GM12878 (cell line): ENCODE data around the gene CLBA1. TPM values are rescaled to one million over a fixed set of nuclear protein-coding genes. Genes with fewer than 3 reads are reported as not detected.
A peak's percentile ranks its signal among the peaks of the same experiment; 100 is the strongest.

Source experiments
- ASH2L ChIP-seq: fragments of 300-600, 200-600 bp; sonication (generic); IDR thresholded peaks from 2 replicates; pipeline ENCODE4 v1.6.1; 2017; ENCODE audit warnings: low read depth, mild to moderate bottlenecking, borderline replicate concordance
- BACH1 ChIP-seq: fragments of 450-650 bp; IDR thresholded peaks from 2 replicates; pipeline ENCODE4 v1.6.1; 2017; ENCODE audit warnings: mild to moderate bottlenecking, borderline replicate concordance
- CEBPB ChIP-seq, 2 experiments: fragments of 150-350 bp in 1 of 2; IDR thresholded peaks; 2 replicates each; pipeline ENCODE4 v1.6.1; 2012 to 2014; ENCODE audit warnings: low read depth in 2 of 2, low read length in 2 of 2, borderline replicate concordance in 1 of 2, inconsistent platforms in 1 of 2
- CHD1 ChIP-seq: IDR thresholded peaks from 2 replicates; pipeline ENCODE4 v1.6.1; 2012; ENCODE audit warnings: low read depth, low read length, improper control_type of control experiment
- FOXK2 ChIP-seq: fragments of 450-650 bp; IDR thresholded peaks from 2 replicates; pipeline ENCODE4 v1.6.1; 2017; ENCODE audit warnings: mild to moderate bottlenecking, moderate library complexity
- MEF2B ChIP-seq: fragments of 450-650 bp; IDR thresholded peaks from 2 replicates; pipeline ENCODE4 v1.6.1; 2018; ENCODE audit warnings: mild to moderate bottlenecking, moderate library complexity; ENCODE audit not compliant: partially characterized antibody, poor library complexity, severe bottlenecking
- NFXL1 ChIP-seq: fragments of 450-650 bp; IDR thresholded peaks from 2 replicates; pipeline ENCODE4 v1.6.1; 2017; ENCODE audit warnings: antibody characterized with exemption, mild to moderate bottlenecking, borderline replicate concordance
- SMAD5 ChIP-seq: IDR thresholded peaks from 2 replicates; pipeline ENCODE4 v1.6.1; 2016; ENCODE audit warnings: antibody characterized with exemption, low read depth
- SPI1 ChIP-seq: IDR thresholded peaks from 2 replicates; pipeline ENCODE4 v1.6.1; 2011; ENCODE audit warnings: low read depth, mild to moderate bottlenecking, low read length, moderate library complexity, borderline replicate concordance; ENCODE audit not compliant: insufficient read depth
- SREBF1 ChIP-seq: IDR thresholded peaks from 2 replicates; pipeline ENCODE4 v1.6.1; 2012; ENCODE audit warnings: mild to moderate bottlenecking, low read length
- TARDBP ChIP-seq: IDR thresholded peaks from 2 replicates; pipeline ENCODE4 v1.6.1; 2016; ENCODE audit warnings: borderline replicate concordance
- TBL1XR1 ChIP-seq: IDR thresholded peaks from 2 replicates; pipeline ENCODE4 v1.6.1; 2012; ENCODE audit warnings: low read depth, low read length, improper control_type of control experiment
- YY1 ChIP-seq: IDR thresholded peaks from 2 replicates; pipeline ENCODE4 v1.6.1; 2011; ENCODE audit warnings: low read depth, mild to moderate bottlenecking, low read length
- polyA plus RNA-seq, 11 experiments: library from polyadenylated mRNA; depleted of rRNA in 4 of 11; unstranded in 6 of 11; stranded (reverse) in 5 of 11; fragments of >200 nt; fragmentation: Nextera tagmentation in 4 of 11; fragmentation: Illumina TruSeq in 1 of 11; extraction: Ambion mirVana in 4 of 11; extraction: Trizol in 1 of 11; gene quantifications; 1 replicate in 1 of 11; 2 replicates in 10 of 11; pipeline versions ENCODE4 v1.2.1 to v1.2.3, GENCODE V29; 2011 to 2016; ENCODE audit warnings: inconsistent platforms in 2 of 11, missing spikeins in 2 of 11, low read depth in 1 of 11
- total RNA-seq, 4 experiments: library from RNA; depleted of rRNA in 3 of 4; stranded (reverse); fragments of >200 nt in 3 of 4; fragmentation: Illumina TruSeq in 1 of 4; extraction: Trizol in 1 of 4; gene quantifications; 2 replicates each; pipeline versions ENCODE4 v1.2.1 to v1.2.3, GENCODE V29; 2013 to 2021
- TF ChIP-seq, protein P1 (sequence below): fragments of 450-650 bp; IDR thresholded peaks from 2 replicates; pipeline ENCODE4 v1.6.1; 2014; ENCODE audit warnings: mild to moderate bottlenecking
- TF ChIP-seq, protein P2 (sequence below): fragments of 450-650 bp; formaldehyde crosslinking; IDR thresholded peaks from 2 replicates; pipeline ENCODE4 v1.4.0; 2020; ENCODE audit warnings: mild to moderate bottlenecking, moderate library complexity
- TF ChIP-seq, protein P3 (sequence below): IDR thresholded peaks from 2 replicates; pipeline ENCODE4 v1.6.1; 2012; ENCODE audit warnings: mild to moderate bottlenecking, low read depth, low read length
- TF ChIP-seq, protein P4 (sequence below): fragments of 450-650 bp; IDR thresholded peaks from 2 replicates; pipeline ENCODE4 v1.6.1; 2017; ENCODE audit warnings: borderline replicate concordance
- TF ChIP-seq, protein P5 (sequence below): fragments of 450-650 bp; IDR thresholded peaks from 2 replicates; pipeline ENCODE4 v1.6.1; 2016; ENCODE audit warnings: mild to moderate bottlenecking

CLBA1 gene
- total and polyA plus RNA-seq, 10 of the 15 experiments (the other 5 are each of a cell fraction or from before 2014, with no cell fraction given): 0.07 to 1.1 (median 0.62) TPM; not detected in 1

DNA sequence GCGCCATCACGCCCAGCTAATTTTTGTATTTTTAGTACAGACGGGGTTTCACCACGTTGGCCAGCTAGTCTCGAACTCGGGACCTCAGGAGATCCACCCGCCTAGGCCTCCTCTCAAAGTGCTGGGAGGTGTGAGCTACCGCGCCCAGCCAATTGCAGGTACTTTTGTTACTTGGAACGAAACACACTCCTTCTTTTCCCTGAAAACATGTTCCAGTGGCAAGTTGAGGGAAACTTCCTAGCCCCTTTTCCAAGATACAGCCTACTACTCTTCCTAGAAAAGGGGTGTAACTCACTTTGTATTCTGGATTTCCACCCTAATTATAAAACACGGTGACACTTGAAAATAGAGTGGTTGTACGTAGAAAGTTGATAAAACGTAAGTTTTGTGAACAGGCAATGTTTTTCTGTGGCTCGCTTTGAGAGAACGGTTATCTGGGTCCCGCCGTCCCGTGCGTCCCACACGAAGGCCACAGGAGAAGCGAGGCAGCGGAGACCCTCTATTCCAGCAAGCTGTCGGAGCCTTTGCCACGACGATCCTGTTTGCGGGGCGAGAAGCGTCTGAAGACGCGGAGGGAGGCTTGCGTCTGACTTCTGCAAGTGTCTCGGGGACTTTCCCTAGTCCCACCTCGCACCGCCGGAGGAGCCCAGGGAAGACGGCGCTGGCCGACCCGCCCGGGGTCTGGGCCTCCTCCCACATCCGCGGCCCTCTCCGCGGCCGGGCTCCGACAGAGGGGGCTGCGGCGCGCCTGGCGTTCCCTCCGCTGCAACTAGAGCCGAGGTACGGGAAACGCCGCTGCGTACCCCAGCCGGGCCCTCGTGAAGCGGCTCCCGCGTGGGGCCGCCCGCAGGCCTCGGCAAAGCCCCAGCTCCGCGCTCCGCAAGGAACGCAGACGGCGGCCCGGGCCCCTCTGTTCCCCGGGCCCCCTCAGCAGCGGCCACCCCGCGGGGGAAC is 34.5 kb downstream of the CLBA1 start (continued):
- TF ChIP-seq ASH2L (no peak), SMAD5 (0 out of 2 replicates have a peak, but pooled peaks have one; percentile 25), FOXK2 (no peak), BACH1 (peak; percentile 54; the same call in 1 of the 2 replicates), CEBPB (IDR thresholded peaks at IDR 0.05; ENCODE audit: borderline replicate concordance in 1 of 2, low read depth in 2 of 2, low read length in 2 of 2) (no peak), MEF2B (no peak), CHD1 (no peak), NFXL1 (no peak), TARDBP (no peak), SPI1 (no peak), SREBF1 (no peak), TBL1XR1 (no peak), YY1 (peak; percentile 27; the same call in 1 of the 2 replicates)
- TF ChIP-seq, protein P1, sequence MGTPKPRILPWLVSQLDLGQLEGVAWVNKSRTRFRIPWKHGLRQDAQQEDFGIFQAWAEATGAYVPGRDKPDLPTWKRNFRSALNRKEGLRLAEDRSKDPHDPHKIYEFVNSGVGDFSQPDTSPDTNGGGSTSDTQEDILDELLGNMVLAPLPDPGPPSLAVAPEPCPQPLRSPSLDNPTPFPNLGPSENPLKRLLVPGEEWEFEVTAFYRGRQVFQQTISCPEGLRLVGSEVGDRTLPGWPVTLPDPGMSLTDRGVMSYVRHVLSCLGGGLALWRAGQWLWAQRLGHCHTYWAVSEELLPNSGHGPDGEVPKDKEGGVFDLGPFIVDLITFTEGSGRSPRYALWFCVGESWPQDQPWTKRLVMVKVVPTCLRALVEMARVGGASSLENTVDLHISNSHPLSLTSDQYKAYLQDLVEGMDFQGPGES: no peak
- TF ChIP-seq, protein P2, sequence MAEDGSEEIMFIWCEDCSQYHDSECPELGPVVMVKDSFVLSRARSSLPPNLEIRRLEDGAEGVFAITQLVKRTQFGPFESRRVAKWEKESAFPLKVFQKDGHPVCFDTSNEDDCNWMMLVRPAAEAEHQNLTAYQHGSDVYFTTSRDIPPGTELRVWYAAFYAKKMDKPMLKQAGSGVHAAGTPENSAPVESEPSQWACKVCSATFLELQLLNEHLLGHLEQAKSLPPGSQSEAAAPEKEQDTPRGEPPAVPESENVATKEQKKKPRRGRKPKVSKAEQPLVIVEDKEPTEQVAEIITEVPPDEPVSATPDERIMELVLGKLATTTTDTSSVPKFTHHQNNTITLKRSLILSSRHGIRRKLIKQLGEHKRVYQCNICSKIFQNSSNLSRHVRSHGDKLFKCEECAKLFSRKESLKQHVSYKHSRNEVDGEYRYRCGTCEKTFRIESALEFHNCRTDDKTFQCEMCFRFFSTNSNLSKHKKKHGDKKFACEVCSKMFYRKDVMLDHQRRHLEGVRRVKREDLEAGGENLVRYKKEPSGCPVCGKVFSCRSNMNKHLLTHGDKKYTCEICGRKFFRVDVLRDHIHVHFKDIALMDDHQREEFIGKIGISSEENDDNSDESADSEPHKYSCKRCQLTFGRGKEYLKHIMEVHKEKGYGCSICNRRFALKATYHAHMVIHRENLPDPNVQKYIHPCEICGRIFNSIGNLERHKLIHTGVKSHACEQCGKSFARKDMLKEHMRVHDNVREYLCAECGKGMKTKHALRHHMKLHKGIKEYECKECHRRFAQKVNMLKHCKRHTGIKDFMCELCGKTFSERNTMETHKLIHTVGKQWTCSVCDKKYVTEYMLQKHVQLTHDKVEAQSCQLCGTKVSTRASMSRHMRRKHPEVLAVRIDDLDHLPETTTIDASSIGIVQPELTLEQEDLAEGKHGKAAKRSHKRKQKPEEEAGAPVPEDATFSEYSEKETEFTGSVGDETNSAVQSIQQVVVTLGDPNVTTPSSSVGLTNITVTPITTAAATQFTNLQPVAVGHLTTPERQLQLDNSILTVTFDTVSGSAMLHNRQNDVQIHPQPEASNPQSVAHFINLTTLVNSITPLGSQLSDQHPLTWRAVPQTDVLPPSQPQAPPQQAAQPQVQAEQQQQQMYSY (CRISPR knock-in tag): no peak
- TF ChIP-seq, protein P3, sequence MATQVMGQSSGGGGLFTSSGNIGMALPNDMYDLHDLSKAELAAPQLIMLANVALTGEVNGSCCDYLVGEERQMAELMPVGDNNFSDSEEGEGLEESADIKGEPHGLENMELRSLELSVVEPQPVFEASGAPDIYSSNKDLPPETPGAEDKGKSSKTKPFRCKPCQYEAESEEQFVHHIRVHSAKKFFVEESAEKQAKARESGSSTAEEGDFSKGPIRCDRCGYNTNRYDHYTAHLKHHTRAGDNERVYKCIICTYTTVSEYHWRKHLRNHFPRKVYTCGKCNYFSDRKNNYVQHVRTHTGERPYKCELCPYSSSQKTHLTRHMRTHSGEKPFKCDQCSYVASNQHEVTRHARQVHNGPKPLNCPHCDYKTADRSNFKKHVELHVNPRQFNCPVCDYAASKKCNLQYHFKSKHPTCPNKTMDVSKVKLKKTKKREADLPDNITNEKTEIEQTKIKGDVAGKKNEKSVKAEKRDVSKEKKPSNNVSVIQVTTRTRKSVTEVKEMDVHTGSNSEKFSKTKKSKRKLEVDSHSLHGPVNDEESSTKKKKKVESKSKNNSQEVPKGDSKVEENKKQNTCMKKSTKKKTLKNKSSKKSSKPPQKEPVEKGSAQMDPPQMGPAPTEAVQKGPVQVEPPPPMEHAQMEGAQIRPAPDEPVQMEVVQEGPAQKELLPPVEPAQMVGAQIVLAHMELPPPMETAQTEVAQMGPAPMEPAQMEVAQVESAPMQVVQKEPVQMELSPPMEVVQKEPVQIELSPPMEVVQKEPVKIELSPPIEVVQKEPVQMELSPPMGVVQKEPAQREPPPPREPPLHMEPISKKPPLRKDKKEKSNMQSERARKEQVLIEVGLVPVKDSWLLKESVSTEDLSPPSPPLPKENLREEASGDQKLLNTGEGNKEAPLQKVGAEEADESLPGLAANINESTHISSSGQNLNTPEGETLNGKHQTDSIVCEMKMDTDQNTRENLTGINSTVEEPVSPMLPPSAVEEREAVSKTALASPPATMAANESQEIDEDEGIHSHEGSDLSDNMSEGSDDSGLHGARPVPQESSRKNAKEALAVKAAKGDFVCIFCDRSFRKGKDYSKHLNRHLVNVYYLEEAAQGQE: no peak
- TF ChIP-seq, protein P4, sequence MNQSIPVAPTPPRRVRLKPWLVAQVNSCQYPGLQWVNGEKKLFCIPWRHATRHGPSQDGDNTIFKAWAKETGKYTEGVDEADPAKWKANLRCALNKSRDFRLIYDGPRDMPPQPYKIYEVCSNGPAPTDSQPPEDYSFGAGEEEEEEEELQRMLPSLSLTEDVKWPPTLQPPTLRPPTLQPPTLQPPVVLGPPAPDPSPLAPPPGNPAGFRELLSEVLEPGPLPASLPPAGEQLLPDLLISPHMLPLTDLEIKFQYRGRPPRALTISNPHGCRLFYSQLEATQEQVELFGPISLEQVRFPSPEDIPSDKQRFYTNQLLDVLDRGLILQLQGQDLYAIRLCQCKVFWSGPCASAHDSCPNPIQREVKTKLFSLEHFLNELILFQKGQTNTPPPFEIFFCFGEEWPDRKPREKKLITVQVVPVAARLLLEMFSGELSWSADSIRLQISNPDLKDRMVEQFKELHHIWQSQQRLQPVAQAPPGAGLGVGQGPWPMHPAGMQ: no peak
- TF ChIP-seq, protein P5, sequence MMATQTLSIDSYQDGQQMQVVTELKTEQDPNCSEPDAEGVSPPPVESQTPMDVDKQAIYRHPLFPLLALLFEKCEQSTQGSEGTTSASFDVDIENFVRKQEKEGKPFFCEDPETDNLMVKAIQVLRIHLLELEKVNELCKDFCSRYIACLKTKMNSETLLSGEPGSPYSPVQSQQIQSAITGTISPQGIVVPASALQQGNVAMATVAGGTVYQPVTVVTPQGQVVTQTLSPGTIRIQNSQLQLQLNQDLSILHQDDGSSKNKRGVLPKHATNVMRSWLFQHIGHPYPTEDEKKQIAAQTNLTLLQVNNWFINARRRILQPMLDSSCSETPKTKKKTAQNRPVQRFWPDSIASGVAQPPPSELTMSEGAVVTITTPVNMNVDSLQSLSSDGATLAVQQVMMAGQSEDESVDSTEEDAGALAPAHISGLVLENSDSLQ: no peak
